Stimulated activated CD4-positive, alpha-beta T cell treated with anti-CD3 and anti-CD28 coated beads, Interleukin-15, amount 100 ng/mL, for 48 hours (primary cell): ENCODE data around the gene CDKN2C.
"Not testable (repeated sequence)": the region's sequence is repeated elsewhere in the genome, so short reads cannot be mapped to it uniquely, and the experiment has no call there.

Experiments
- DNase-seq, 2 donors: peaks; one replicate each; pipeline ENCODE4 v3.0.0-alpha.2; 2020; ENCODE audit warnings: low read depth in 2 of 2

CDKN2C gene

GRCh38 chr1:50969611-50970508 lies at the start of gene CDKN2C:
TSS of gene CDKN2C (plus strand) at chr1:50970245. CDS start at chr1:50970369, 124 bp downstream.
- DNase-seq, result no peak

- no peak for DNase-seq
Observed at GRCh38 chr1:50920409-50920808, 49.6 kb upstream of the CDKN2C start.

DNA sequence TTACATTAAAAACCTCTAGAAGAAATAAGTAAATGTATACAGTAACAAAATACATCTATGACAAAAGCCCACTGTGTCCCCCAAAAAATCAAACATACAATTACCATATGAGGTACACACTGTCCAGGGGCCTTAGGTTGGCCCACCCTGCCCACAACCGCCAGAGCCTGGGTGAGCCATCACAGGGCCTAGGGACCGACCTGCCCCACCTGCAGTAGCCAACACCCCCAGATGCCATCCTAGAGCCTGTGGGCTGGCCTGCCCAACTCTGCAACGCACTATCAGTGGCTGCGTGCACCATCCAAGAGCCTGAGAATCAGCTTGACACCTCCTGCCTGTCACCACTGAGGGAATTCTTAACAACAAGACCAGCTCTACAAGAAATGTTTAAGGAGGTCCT lies 49.0 kb upstream of the CDKN2C start:
- DNase-seq, result no peak

DNA sequence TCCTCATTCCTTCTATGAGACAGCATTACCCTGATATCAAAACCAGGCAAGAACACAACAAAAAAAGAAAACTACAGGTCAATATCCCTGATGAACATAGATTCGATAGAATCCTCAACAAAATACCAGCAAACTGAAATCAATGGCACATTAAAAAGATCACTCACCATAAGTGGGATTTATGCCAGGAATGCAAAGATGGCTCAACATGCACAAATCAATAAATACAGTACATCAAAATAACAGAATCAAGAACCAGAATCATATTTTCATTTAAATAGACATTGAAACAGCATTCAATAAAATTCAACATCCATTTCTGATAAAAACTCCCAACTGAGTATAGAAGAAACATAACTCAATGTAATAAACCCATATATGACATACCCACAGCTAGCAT lies 46.5 kb upstream of the CDKN2C start:
- no peak for DNase-seq

DNA sequence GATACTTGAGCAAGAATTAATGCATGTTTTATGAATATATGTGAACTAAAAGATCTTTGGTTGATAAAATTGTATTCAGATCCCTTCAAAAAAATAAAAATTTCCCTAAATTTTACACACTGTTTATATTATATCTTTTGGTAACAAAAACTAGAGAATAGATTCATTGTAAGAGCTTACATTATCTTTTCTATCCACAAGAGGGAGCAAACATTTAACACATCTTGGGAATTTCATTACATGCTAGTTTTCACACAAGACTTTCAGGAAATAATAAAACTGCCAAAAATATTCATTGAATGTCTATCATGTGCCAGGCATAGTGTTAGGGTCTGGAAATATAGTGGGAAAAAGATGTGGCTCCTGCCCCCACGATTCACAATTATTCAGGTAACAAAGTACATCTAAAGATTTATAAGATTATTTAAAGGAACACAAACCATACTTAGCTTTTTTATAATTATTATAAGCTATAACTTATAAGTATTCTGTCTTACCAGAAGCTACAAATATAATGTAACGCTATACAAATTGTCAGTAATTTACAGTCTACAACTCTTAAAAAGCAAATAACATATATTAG lies 40.6 kb upstream of the CDKN2C start:
- no peak for DNase-seq

DNA sequence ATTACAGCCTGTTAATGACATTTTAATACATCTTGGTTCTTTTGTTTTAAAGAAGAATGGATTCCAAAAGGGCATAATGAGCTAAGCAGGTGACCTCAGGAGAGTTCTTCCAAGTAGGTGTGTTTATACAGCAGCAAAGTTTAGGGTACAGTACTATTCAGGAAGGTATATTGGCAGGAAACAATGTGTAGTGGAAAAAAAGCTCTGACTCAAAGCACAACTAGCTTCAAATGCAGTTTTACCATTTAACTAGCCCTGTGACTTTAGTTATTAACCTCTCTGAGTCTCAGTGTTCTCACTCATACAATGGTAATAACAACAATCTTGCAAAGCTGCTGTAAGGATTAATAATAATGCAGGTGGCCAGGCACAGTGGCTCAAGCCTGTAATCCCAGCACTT lies 39.9 kb upstream of the CDKN2C start:
- no peak for DNase-seq

DNA sequence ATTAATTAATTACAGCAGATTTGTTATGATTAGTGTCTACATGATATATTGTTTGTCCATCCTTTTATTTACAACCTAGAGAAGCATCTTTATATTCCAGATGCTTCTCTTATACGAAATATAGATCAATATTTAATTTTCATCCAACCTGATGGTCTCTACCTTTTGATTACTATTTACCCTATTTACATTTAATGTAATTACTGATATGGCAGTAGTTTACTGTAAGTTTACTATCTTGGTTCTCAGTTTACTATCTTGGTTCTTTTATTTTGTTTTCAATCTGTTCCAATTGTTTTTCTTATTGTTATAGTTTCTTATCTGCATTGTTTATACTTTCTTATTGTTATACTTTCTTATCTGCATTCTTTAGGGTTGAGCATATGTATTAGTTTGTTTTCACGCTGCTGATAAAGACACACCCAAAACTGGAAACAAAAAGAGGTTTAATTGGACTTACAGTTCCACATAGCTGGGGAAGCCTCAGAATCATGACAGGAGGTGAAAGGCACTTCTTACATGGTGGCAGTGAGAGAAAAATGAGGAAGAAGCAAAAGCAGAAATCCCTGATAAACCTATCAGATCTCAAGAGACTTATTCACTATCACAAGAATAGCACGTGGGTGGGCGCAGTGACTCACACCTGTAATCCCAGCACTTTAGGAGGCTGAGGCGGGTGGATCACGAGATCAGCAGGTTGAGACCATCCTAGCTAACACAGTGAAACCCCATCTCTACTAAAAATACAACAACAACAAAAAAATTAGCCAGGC lies 38.9 kb upstream of the CDKN2C start:
- DNase-seq, result peak in 1 of 2 donors; percentile 6

GRCh38 chr1:50932043-50932442 lies 38.0 kb upstream of the CDKN2C start:
- not testable (repeated sequence) for DNase-seq

DNA sequence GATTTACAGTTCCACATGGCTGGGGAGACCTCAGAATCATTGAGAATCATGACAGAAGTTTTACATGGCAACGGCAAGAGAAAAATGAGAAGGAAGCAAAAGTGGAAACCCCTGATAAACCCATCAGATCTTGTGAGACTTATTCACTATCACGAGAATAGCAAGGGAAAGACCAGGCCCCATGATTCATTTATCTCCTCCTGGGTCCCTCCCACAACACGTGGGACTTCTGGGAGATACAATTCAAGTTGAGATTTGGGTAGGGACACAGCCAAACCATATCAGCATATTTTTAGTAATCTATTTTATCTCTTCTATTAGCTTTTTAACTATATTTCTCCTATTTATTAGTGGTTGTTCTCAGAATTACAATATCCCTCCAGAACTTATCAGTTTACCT lies 36.3 kb upstream of the CDKN2C start:
- DNase-seq, result not testable (repeated sequence)

- DNase-seq, result no peak
Observed at GRCh38 chr1:50934838-50935237, 35.2 kb upstream of the CDKN2C start.

- not testable (repeated sequence) for DNase-seq
Observed at GRCh38 chr1:50935276-50935675, 34.8 kb upstream of the CDKN2C start.

GRCh38 chr1:50936321-50936720 lies 33.7 kb upstream of the CDKN2C start:
- DNase-seq, result no peak

GRCh38 chr1:50940291-50940690 lies 29.8 kb upstream of the CDKN2C start:
- DNase-seq, result no peak

DNA sequence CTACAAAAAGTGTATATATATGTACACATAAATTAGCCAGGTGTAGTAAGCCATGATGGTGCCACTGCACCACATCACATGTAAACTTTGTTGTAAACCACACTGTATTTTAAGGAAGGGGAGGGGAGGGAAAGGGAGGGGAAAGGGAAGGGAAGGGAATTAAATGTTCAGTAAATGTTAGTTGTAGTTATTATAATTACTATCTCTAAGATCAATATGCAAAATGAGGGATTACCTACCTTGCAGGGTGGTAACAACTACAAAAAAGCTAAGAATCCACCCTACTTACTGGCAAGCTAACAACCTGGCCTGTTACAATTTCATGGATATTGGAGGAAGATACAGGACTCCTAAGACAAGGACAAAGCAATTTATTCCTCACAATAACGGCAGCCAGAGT lies 27.7 kb upstream of the CDKN2C start:
- DNase-seq, result no peak

- no peak for DNase-seq
Observed at GRCh38 chr1:50949286-50949982, 20.6 kb upstream of the CDKN2C start.

DNA sequence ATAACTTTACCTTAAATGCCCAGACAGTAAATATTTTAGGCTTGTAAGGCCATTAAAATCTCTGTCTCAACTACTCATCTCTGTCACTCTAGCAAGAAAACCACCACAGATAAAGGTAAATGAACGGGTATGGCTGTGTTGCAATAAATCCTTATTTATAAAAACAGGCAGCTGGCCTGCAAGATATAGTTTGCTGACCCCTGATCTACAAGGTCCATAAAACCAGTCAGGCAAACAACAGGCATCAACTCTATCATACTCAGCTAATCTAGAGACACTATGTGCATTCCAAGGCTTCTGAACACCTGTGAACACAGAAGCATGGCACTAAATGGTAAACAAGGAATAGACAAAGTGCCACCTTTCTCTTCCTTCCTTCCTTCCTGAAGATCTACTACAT lies 19.6 kb upstream of the CDKN2C start:
- no peak for DNase-seq

DNA sequence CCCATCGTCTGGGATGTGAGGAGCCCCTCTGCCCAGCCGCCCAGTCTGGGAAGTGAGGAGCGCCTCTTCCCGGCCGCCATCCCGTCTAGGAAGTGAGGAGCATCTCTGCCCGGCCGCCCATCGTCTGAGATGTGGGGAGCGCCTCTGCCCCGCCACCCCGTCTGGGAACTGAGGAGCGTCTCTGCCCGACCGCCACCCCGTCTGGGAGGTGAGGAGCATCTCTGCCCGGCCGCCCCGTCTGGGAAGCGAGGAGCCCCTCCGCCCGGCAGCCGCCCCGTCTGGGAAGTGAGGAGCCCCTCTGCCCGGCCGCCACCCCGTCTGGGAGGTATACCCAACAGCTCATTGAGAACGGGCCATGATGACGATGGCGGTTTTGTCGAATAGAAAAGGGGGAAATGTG lies 17.5 kb upstream of the CDKN2C start:
- DNase-seq, result not testable (repeated sequence)

- DNase-seq, result no peak
Observed at GRCh38 chr1:50955116-50955515, 14.9 kb upstream of the CDKN2C start.

DNA sequence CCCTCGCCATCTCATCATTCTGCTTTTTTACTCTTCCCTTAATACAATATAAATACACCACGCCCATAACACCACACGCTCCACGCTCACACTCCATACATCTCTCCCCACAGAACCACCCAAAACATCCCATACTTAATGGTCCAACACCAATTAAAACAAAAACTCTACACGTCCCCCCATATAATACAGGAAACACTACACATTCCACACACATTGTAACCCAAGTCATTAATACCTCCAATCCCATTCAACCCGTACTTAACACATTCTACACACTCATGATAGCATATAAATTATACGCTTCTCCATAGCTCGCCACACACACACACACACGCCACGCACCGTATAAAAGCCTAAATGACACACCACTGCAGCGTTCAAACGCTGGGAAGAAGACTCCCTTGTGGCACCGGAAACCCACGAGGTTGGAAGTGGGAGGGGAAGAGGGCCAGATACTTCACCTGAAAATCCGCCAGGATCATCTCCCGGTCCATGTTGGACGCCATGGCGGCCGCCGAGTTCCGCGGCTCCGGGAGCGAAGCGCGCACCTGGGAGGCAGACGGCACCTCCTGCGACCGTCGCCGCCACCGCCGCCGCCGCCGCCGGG lies 10.6 kb upstream of the CDKN2C start:
- no peak for DNase-seq

DNA sequence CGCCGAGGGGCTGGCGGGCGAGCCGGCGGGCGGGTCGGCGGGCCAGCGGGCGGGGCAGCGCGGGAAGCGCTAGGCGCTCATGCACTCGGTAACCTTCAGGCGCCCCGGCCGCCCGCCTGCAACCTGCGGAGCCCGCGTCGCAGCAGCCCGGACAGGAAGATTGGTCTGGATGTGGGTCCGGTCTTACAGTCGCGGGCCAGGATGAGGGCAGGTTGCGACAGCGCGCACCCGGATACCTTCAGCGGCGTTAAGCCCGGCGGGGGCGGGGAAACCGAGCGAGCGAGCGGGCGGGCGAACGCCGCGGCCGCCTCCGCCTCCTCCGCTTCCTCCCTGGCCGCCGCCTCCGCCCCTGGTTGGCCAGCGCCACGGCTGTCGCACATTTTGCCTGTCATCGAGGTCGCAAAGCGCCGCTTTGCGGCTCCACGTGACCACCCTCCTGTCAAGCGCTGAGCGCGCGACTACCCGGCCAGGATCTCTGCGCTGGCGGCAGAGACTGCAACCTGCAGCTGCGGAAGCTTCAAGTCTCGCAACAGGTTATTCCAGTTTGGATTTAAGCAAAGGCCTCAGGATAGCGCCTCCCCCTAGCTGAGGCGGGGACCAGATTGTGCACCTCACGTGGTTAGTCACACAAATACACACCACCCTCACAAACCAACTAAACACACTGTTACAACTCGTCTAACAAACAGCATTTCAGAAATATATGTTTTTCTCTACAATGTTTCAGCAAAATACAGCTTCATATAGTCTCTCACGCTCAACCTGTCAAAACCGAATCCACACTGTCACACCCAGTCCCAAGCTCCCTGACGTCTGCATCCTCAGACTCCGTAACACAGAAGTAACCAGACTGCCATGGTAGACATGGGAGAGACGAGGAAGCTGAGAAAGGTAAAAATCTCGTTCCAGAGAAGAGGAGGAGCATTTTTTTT lies 9.9 kb upstream of the CDKN2C start, which contains the start of gene FAF1:
Gene FAF1 (minus strand): TSS at position 355 of the 932 bp plus-strand sequence. CDS start 456 bp downstream, outside the sequence.
- DNase-seq, result peak; percentile 92 to 94
